Neural cell (in vitro differentiated cells): Measurements from ENCODE around the gene XK. TPM values are rescaled to one million over a fixed set of nuclear protein-coding genes. Genes with fewer than 3 reads are reported as not detected.

ENCODE experiments used
- H2AFZ ChIP-seq: fragments of 200-600, 300-800 bp; sonication (generic), shearing (Covaris generic); 2 replicates; pipeline ENCODE4 v1.6.0; 2014; ENCODE audit warnings: low read depth, mild to moderate bottlenecking, antibody characterized with exemption, low read length, moderate library complexity
- H3F3A ChIP-seq: fragments of 200-600 bp; shearing (Covaris generic); 2 replicates; pipeline ENCODE4 v1.6.1; 2016; ENCODE audit warnings: mild to moderate bottlenecking, moderate library complexity, mixed read lengths, antibody characterized with exemption, low read length; ENCODE audit not compliant: insufficient read depth, poor library complexity, severe bottlenecking
- H3K27ac ChIP-seq: fragments of 200-600, 300-800 bp; sonication (generic), shearing (Covaris generic); 2 replicates; pipeline ENCODE4 v1.5.1; 2014; ENCODE audit warnings: mild to moderate bottlenecking, low read length, moderate library complexity
- H3K27me3 ChIP-seq: fragments of 300-800, 200-600 bp; sonication (generic), shearing (Covaris generic); 2 replicates; pipeline ENCODE4 v1.6.0; 2014; ENCODE audit warnings: mild to moderate bottlenecking, low read depth, low read length, moderate library complexity; ENCODE audit not compliant: insufficient read depth
- H3K36me3 ChIP-seq: fragments of 300-800, 200-600 bp; sonication (generic), shearing (Covaris generic); 2 replicates; pipeline ENCODE4 v1.5.1; 2014; ENCODE audit warnings: mild to moderate bottlenecking, antibody characterized with exemption, low read length, moderate library complexity; ENCODE audit not compliant: insufficient read depth
- H3K4me2 ChIP-seq: fragments of 300-800, 200-600 bp; sonication (generic), shearing (Covaris generic); 2 replicates; pipeline ENCODE4 v1.6.0; 2014; ENCODE audit warnings: mild to moderate bottlenecking, low read length
- H3K4me3 ChIP-seq: fragments of 300-800, 200-600 bp; sonication (generic), shearing (Covaris generic); 2 replicates; pipeline ENCODE4 v1.5.1; 2014; ENCODE audit warnings: mild to moderate bottlenecking, low read length, moderate library complexity
- H3K79me2 ChIP-seq: fragments of 200-600 bp; shearing (Covaris generic); replicated peaks from 2 replicates; pipeline ENCODE4 v1.6.0; 2014; ENCODE audit warnings: mild to moderate bottlenecking, low read length, moderate library complexity; ENCODE audit not compliant: insufficient read depth
- H3K9ac ChIP-seq: fragments of 300-800, 200-600 bp; sonication (generic), shearing (Covaris generic); 2 replicates; pipeline ENCODE4 v1.6.1; 2016; ENCODE audit warnings: mild to moderate bottlenecking, low read length, mixed read lengths
- H3K9me2 ChIP-seq: fragments of 200-600 bp; shearing (Covaris generic); 2 replicates; pipeline ENCODE4 v1.6.1; 2016; ENCODE audit warnings: mild to moderate bottlenecking, low read length, mixed read lengths; ENCODE audit not compliant: insufficient read depth
- H3K9me3 ChIP-seq: fragments of 200-600, 300-800 bp; sonication (generic), shearing (Covaris generic); 2 replicates; pipeline ENCODE4 v1.6.1; 2016; ENCODE audit warnings: mild to moderate bottlenecking, mixed run types, low read length, moderate library complexity, mixed read lengths
- H4K20me1 ChIP-seq: fragments of 200-600 bp; shearing (Covaris generic); 2 replicates; pipeline ENCODE4 v1.6.1; 2016; ENCODE audit warnings: mild to moderate bottlenecking, mixed run types; ENCODE audit not compliant: insufficient read depth
- EP300 ChIP-seq: fragments of 450-650 bp; conservative IDR thresholded peaks from 2 replicates; pipeline ENCODE4 v1.6.1; 2014; ENCODE audit warnings: antibody characterized with exemption, mild to moderate bottlenecking, moderate library complexity; ENCODE audit not compliant: poor library complexity, severe bottlenecking
- EZH2 ChIP-seq: fragments of 200-600, 300-800 bp; shearing (Covaris generic), sonication (generic); IDR thresholded peaks from 2 replicates; pipeline ENCODE4 v1.6.1; 2014; ENCODE audit warnings: antibody characterized with exemption, low read length, borderline replicate concordance, mild to moderate bottlenecking; ENCODE audit not compliant: insufficient read depth, poor library complexity, severe bottlenecking
- MXI1 ChIP-seq: fragments of 450-650 bp; conservative IDR thresholded peaks from 2 replicates; pipeline ENCODE4 v1.6.1; 2014; ENCODE audit warnings: antibody characterized with exemption, mild to moderate bottlenecking; ENCODE audit not compliant: poor library complexity, severe bottlenecking
- POLR2AphosphoS5 ChIP-seq: IDR thresholded peaks from 2 replicates; pipeline ENCODE4 v1.6.1; 2012
- RAD21 ChIP-seq: fragments of 450-650 bp; conservative IDR thresholded peaks from 2 replicates; pipeline ENCODE4 v1.6.1; 2014; ENCODE audit warnings: antibody characterized with exemption, mild to moderate bottlenecking, moderate library complexity
- SMC3 ChIP-seq: fragments of 450-650 bp; conservative IDR thresholded peaks from 2 replicates; pipeline ENCODE4 v1.6.1; 2014; ENCODE audit warnings: antibody characterized with exemption, mild to moderate bottlenecking, moderate library complexity; ENCODE audit not compliant: poor library complexity
- TAF1 ChIP-seq: IDR thresholded peaks from 2 replicates; pipeline ENCODE4 v1.6.1; 2012; ENCODE audit warnings: low read depth
- polyA plus RNA-seq: library from polyadenylated mRNA; depleted of rRNA; stranded (reverse); fragments of >200 nt; gene quantifications from 2 replicates; pipeline ENCODE4 v1.2.3, GENCODE V29; 2014
- TF ChIP-seq, protein P1 (sequence below): IDR thresholded peaks from 2 replicates; pipeline ENCODE4 v1.6.1; 2012; ENCODE audit warnings: borderline replicate concordance
- TF ChIP-seq, protein P2 (sequence below): fragments of 450-650 bp; IDR thresholded peaks from 2 replicates; pipeline ENCODE4 v1.5.1; 2014; ENCODE audit warnings: antibody characterized with exemption, mild to moderate bottlenecking, moderate library complexity; ENCODE audit not compliant: poor library complexity, severe bottlenecking

XK gene
- polyA plus RNA-seq, 1 donor from 2014 or later = 1.8 TPM

DNA sequence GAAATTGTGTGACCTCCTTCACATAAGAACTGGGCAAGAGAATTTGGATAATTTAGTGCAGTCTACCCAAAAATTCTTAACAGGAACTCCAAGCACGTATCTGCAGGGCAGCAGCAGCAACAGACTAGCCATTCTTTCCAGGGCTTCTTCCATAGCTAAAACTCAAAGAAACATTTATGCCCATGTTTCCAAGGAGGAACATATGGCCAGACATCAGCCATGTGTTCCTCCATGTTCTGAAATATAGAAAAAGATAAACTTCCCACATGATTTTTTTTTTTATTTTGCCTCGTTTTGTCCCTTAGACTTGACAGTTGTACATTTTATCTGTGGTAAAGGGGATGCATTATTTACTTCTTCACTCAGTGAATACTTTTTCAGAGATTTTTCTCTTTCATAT, 66.7 kb downstream of the XK start (continued):
- TF ChIP-seq, protein P1, sequence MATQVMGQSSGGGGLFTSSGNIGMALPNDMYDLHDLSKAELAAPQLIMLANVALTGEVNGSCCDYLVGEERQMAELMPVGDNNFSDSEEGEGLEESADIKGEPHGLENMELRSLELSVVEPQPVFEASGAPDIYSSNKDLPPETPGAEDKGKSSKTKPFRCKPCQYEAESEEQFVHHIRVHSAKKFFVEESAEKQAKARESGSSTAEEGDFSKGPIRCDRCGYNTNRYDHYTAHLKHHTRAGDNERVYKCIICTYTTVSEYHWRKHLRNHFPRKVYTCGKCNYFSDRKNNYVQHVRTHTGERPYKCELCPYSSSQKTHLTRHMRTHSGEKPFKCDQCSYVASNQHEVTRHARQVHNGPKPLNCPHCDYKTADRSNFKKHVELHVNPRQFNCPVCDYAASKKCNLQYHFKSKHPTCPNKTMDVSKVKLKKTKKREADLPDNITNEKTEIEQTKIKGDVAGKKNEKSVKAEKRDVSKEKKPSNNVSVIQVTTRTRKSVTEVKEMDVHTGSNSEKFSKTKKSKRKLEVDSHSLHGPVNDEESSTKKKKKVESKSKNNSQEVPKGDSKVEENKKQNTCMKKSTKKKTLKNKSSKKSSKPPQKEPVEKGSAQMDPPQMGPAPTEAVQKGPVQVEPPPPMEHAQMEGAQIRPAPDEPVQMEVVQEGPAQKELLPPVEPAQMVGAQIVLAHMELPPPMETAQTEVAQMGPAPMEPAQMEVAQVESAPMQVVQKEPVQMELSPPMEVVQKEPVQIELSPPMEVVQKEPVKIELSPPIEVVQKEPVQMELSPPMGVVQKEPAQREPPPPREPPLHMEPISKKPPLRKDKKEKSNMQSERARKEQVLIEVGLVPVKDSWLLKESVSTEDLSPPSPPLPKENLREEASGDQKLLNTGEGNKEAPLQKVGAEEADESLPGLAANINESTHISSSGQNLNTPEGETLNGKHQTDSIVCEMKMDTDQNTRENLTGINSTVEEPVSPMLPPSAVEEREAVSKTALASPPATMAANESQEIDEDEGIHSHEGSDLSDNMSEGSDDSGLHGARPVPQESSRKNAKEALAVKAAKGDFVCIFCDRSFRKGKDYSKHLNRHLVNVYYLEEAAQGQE = no peak
- TF ChIP-seq SMC3 = no peak

DNA sequence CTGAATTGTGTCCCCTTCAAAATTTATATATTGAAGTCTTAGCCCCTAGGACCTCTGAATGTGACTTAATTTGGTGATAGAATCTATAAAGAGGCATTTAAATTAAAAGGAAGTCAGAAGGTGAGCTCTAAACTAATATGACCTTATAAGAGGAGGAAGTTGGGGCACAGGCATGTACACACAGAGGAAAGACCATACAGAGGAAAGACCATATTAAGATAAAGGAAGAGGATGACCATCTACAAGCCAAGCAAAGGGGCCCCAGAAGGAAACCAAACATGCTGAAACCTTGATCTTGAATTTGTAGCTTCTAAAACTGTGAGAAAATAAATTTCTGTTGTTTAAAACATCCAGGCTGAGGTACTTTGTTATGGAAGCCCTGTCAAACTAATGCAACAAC, 67.3 kb downstream of the XK start:
- Histone ChIP-seq H3K9me2 (no peaks in the 10 kb centered on the region), H3F3A (no peaks in the 10 kb centered on the region), H3K9ac (no peak overlapping the region), H2AFZ (no peak overlapping the region), H3K4me2 (no peak overlapping the region), H3K27me3 (no peaks in the 10 kb centered on the region), H3K36me3 (no peaks in the 10 kb centered on the region), H3K79me2 (no peaks in the 10 kb centered on the region), H3K9me3 (no peaks in the 10 kb centered on the region), H3K27ac (no peak overlapping the region), H3K4me3 (no peak overlapping the region), H4K20me1 (no peaks in the 10 kb centered on the region)
- TF ChIP-seq MXI1 (no peak), RAD21 (no peak), POLR2AphosphoS5 (no peak), TAF1 (no peak), EP300 (no peak), EZH2 (no peak), SMC3 (no peak)
- TF ChIP-seq, protein P1 = no peak
- TF ChIP-seq, protein P2, sequence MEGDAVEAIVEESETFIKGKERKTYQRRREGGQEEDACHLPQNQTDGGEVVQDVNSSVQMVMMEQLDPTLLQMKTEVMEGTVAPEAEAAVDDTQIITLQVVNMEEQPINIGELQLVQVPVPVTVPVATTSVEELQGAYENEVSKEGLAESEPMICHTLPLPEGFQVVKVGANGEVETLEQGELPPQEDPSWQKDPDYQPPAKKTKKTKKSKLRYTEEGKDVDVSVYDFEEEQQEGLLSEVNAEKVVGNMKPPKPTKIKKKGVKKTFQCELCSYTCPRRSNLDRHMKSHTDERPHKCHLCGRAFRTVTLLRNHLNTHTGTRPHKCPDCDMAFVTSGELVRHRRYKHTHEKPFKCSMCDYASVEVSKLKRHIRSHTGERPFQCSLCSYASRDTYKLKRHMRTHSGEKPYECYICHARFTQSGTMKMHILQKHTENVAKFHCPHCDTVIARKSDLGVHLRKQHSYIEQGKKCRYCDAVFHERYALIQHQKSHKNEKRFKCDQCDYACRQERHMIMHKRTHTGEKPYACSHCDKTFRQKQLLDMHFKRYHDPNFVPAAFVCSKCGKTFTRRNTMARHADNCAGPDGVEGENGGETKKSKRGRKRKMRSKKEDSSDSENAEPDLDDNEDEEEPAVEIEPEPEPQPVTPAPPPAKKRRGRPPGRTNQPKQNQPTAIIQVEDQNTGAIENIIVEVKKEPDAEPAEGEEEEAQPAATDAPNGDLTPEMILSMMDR = no peak
